NCI-H1417 treated with DMSO at 0.1 percent for 48 hours (cell line): Measurements from ENCODE around the gene NATD1.
"Not testable (repeated sequence)": the region's sequence is repeated elsewhere in the genome, so short reads cannot be mapped to it uniquely, and the experiment has no call there.

Experiments
- DNase-seq: peaks from one replicate; lab custom pipeline; 2025; lab: John Stamatoyannopoulos, UW

NATD1 gene

DNA sequence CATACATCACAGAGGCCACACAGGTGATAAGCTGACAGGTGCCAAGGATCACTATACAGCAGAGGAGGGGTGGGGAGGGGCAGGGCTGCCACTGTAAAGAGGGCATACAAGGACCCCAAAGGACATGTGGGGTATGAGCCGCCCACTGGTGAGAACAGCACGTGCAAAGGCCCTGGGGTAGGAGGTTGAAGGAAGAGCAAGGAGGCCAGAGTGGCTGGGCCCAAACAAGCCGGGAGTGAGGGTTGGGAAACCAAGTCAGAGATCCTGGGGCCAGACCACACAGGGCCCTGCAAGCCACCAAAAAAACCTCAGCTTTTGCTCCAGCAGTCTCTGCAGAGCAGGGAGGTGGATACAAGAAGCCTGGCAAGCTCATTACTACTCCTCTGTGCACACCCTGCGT lies 6.5 kb downstream of the NATD1 start:
- no peak for DNase-seq

DNA sequence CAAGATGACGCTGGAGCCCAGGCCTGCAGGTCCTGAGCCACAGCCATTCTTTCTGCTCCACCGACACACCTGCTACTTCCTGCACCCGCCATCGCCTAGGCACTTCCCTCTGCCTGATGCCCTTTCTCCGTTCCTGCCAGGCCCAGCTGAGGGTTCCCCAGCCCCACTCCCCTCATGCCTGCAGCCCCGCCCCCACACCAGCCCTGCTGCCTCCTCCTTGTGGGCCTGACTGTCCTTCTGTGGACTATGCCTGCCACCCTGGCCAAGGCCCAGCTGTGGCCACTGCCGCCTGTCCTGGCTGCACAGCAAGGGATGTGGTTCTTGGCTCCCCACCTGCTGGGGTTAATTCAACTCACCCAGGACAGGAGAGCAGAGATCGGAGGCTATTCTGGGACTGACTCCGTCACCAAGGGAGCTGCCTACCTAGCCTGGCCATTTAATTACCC lies 7.5 kb downstream of the NATD1 start:
- DNase-seq, result no peak

DNA sequence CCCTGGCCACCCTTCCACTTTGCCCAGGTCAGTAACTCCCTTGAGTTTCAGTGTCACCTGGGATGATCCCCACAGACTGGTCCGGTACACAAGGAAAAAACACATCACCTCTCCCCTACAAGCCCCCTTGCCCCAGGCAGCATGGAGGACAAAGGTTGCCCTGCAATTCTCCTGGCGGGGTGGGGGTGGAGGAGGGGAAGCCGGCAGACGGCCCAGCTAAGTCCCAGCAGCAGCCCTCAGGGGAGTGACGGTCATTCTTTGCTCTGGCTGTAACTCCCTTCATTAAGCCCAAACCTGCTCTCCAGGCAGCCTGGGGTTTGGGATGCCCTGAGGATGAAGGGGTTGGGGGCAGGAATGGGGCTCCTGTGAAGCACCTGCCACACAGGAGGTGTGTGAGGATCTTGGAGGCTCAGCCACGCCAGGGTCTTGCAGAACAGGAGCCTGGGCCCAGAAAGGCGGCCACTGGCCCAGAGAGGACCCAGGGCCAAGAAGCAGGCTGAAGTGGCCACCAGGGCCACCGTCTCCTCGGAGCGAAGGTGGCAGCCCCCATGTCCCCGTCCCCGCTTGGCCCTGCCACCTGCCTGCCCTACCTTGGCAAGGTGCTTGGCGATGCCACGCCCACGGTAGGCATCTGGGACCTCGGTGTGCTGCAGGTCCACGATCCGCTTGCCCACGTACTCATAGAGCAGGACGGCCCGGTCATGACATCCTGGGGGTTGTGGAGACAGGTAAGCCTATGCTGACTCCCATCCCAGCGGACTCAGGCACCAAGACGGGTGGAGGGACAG lies 9.5 kb downstream of the NATD1 start:
- DNase-seq, result no peak

DNA sequence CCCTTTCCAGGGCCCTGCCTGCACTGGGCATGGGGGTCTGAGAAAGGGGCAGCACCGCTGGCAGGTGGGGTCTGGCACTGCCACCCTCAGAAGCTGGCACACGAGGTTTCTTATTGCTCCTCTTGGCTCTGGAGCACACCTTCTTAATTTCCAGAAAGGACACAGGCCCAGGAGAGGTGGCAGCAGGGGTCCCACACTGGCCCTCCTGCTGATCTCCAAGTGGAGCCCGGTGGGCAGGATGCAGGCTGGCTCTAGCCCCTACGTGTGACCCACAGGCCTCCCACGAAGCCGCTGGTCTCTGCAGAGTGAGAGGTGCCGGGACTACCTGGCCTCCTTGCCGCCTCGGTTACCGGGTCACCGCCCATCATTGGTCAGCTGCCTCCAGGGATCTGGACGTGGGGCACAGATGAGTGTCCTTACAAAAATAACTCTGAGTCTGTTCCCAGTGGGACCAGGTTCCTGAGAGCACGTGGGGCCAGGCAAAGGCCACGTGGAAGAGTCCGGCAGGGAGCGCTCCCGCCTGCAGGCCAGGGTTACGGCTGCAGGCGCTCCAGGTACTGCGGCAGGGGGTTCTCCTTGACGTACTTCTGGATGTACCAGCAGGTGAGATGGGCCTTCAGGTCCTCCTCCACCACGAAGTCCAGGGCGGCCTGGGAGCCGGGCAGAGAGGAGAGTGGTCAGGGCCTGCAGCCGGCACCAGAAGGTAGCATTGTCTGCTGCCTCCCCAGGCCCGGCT lies 10.3 kb downstream of the NATD1 start:
- no peak for DNase-seq

- no peak for DNase-seq
These were observed 11.0 kb downstream of the NATD1 start for GRCh38 chr17:21242026-21242697.

DNA sequence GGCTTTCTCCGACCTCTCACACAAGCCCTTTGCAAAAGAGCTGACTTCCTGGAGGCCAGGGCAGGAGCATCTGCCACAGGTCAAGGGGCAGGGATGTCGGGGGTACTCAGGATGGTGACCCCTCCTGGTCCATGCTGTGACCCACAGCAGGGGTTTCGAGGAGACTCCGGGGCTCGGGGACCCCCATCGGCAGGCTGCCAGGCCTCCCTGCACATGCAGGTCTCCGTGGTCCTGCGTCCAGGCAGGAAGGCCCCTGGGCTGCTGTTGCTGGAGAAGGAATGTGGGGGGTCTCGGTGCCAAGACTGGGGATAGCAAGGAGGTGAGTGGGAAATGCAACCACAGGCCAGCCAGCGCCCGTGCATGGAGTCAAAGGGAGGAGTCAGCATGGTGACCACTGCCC lies 11.6 kb downstream of the NATD1 start:
- DNase-seq, result no peak

- no peak for DNase-seq
These were observed 12.7 kb downstream of the NATD1 start for GRCh38 chr17:21240369-21241055.

- no peak for DNase-seq
These were observed 13.4 kb downstream of the NATD1 start for GRCh38 chr17:21239680-21240368.

DNA sequence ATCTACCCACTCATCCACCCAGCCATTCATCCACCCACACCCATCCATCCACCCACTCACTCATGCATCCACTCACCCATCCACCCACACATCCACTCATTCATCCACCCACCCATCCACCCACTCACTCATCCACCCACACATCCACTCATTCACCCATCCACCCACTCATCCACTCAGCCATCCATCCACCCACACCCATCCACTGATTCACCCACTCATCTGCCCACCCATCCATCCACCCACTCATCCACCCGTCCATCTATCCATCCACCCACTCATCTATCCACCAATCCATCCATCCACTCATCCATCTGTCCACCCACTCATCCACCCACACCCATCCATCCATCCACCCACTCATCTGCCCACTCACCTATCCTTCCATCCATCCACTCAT lies 17.3 kb downstream of the NATD1 start:
- DNase-seq, result no peak

- no peak for DNase-seq
These were observed 19.4 kb downstream of the NATD1 start for GRCh38 chr17:21233581-21234347.

- DNase-seq, result no peak
These were observed 21.0 kb downstream of the NATD1 start for GRCh38 chr17:21232033-21232749.

- no peak for DNase-seq
These were observed 21.7 kb downstream of the NATD1 start for GRCh38 chr17:21231533-21231932.

DNA sequence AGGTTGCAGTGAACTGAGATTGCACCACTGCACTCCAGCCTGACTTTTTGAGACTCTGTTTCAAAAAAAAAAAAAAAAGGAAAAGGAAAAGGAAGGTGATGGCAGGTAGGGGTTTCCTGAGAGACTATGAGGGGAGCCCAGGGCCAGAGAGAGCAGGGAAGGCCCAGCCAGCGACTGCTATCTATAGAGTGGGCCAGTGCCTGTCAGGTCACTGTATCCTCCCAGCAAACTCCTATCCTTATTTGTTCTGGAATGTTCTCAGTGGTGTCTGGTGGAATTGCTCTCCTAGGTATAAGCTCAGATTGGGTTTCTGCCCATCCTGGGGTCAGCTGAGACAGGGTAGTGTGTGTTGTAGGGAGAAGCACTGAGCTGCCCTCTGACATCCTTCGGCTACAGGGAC lies 24.4 kb downstream of the NATD1 start:
- no peak for DNase-seq

DNA sequence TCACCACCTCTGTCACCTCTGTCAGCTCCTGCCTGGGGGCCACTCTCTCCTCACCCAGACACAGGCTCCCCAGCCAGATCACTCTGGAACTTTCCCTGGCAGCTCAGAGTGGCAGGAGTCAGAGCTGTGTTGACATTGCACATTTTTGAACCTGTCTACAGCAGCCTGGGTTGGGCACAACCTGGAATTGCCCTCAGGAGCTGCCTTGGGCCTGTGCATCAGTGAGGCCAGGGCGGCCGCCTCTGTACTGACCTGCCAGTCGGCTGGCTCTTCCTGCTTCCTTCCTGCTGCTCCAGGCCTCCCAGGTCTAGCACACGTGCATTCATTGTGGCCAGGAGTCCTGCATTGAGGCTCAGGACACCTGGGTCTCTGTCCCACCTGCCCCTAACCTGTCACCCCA lies 25.1 kb downstream of the NATD1 start:
- no peak for DNase-seq

DNA sequence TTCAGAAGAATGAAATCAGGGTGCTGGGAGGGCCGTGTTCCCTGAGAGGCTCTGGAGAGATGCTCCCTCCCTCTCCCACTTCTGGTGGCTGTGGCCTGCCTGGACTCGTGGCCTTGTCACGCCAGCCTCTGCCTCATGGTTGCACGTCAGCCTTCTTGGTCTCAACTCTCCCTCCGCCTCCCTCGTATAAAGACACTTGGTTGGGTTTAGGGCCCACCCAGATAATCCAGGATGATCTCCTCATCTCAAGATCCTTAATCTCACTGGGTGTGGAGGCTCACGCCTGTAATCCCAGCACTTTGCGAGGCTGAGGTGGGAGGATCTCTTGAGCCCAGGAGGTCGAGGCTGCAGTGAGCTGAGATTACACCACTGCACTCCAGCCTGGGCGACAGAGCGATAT lies 25.9 kb downstream of the NATD1 start:
- DNase-seq, result not testable (repeated sequence)

- no peak for DNase-seq
These were observed 30.1 kb downstream of the NATD1 start for GRCh38 chr17:21223086-21223485.

DNA sequence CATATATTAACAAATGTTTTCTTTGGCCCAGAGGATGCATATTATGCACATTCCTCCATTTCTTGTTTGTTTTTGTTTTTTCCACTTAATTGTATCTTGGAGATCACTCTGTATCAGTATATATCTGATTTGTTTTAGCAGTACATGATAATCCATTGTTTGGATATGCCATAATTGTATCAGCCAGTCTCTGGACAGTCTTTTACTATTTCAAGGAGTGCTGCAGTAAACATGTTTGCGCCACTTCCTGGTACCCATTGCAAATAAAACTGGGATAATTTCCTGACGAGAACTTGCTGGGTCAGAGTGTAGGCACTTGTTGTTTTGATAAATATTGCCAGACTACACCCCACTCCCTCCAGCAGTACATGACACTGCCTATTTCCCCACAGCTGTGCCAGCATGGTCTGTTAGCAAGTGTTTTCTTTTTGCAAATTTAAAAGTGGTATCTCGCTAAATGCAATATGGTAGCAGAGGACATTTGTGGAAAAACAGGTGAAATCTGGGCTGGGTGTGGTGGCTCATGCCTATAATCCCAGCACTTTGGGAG lies 34.3 kb downstream of the NATD1 start:
- no peak for DNase-seq

- no peak for DNase-seq
These were observed 35.1 kb downstream of the NATD1 start for GRCh38 chr17:21218101-21218500.

DNA sequence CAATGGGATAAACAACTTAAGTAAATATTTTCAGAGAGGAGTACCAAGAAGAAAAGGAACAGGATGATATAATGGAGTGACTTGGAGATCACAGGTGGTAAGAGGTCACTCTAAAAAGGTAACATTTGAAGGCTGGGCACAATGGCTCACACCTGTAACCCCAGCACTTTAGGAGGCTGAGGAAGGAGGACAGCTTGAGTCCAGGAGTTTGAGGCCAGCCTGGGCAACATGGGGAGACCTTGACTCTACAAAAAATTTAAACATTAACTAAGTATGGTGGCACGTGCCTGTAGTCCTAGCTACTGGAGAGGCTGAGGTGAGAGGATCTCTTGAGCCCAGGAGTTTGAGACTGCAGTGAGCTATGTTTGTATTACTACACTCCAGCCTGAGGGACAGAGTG lies 35.9 kb downstream of the NATD1 start:
- DNase-seq, result no peak

DNA sequence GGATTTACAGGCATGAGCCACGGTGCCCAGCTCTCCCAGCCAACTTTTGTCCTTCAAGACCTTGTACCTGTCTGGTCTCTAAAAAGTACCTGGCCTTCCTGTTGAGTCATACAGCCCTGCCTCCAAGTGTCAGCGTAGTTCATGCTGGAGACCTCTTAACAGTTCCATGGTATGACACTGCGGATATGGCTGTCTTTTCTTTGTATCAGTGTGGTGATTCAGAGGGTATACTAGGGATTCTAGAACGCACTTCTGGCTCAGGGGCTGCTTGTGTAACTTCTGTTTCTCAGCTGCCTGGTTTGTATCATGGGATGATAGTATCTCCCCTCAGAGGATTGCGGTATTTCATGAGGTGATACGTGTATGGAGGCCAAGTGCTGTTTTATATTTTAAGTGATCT lies 37.3 kb downstream of the NATD1 start:
- DNase-seq, result no peak
